OCI-LY7 (cell line): ENCODE measurements around the gene MINDY4. TPM values are rescaled to one million over a fixed set of nuclear protein-coding genes. Genes with fewer than 3 reads are reported as not detected.

Experiments
- BruUV-seq: library from RNA; stranded (reverse); fragments of 400-500 nt; replicated peaks from 2 replicates; lab custom pipeline; 2021; lab: Mats Ljungman, UMichigan
- CTCF ChIA-PET: fragments of 300-600 bp; sonication (Branson Sonifier 250); formaldehyde crosslinking; loops from one replicate; lab custom pipeline; 2022; ENCODE audit warnings: antibody characterized with exemption; ENCODE audit not compliant: unreplicated experiment; lab: Charles Lee
- POLR2A ChIA-PET: fragments of 300-600 bp; sonication (Branson Sonifier 250); formaldehyde crosslinking; loops from one replicate; lab custom pipeline; 2022; ENCODE audit warnings: antibody characterized with exemption; lab: Charles Lee
- DNase-seq: peaks from one replicate; pipeline ENCODE4 v3.0.0-alpha.2; 2015; ENCODE audit warnings: low spot score
- H2AFZ ChIP-seq: fragments of 200-600 bp; sonication (generic), shearing (Covaris generic); 2 replicates; pipeline ENCODE4 v1.6.1; 2014; ENCODE audit warnings: mild to moderate bottlenecking, antibody characterized with exemption, low read length, moderate library complexity
- H3K27ac ChIP-seq: fragments of 200-600 bp; sonication (generic); 2 replicates; pipeline ENCODE4 v1.5.1; 2014; ENCODE audit warnings: mixed run types, low read depth, mild to moderate bottlenecking, moderate library complexity, low read length, inconsistent platforms; ENCODE audit not compliant: poor library complexity, severe bottlenecking
- H3K36me3 ChIP-seq: fragments of 200-600 bp; sonication (generic); 2 replicates; pipeline ENCODE4 v1.6.1; 2014; ENCODE audit warnings: mild to moderate bottlenecking, antibody characterized with exemption, low read length, moderate library complexity, mixed read lengths; ENCODE audit not compliant: insufficient read depth
- H3K4me1 ChIP-seq: fragments of 200-600 bp; sonication (generic); 2 replicates; pipeline ENCODE4 v1.5.1; 2014; ENCODE audit warnings: mild to moderate bottlenecking, low read length; ENCODE audit not compliant: insufficient read depth, poor library complexity, severe bottlenecking
- H3K4me2 ChIP-seq: fragments of 200-600 bp; sonication (generic); 2 replicates; pipeline ENCODE4 v1.6.1; 2014; ENCODE audit warnings: mild to moderate bottlenecking, low read length
- H3K4me3 ChIP-seq: fragments of 200-600 bp; sonication (generic); 2 replicates; pipeline ENCODE4 v1.5.1; 2014; ENCODE audit warnings: mild to moderate bottlenecking, low read depth, low read length; ENCODE audit not compliant: poor library complexity, severe bottlenecking
- H3K79me2 ChIP-seq: fragments of 200-600 bp; sonication (generic); 2 replicates; pipeline ENCODE4 v1.6.1; 2016; ENCODE audit warnings: low read depth, mild to moderate bottlenecking, low read length, moderate library complexity, mixed read lengths; ENCODE audit not compliant: insufficient read depth
- H3K9me2 ChIP-seq: fragments of 200-600 bp; sonication (generic); 2 replicates; pipeline ENCODE4 v1.6.1; 2016; ENCODE audit warnings: mild to moderate bottlenecking, low read length, mixed read lengths; ENCODE audit not compliant: insufficient read depth
- H3K9me3 ChIP-seq: fragments of 200-600 bp; sonication (generic); 2 replicates; pipeline ENCODE4 v1.6.1; 2014; ENCODE audit warnings: mild to moderate bottlenecking, mixed run types, low read length, mixed read lengths
- H4K20me1 ChIP-seq: fragments of 200-600 bp; sonication (generic); 2 replicates; pipeline ENCODE4 v1.6.1; 2014; ENCODE audit warnings: mild to moderate bottlenecking, antibody characterized with exemption, low read length, moderate library complexity, mixed read lengths; ENCODE audit not compliant: insufficient read depth
- CTCF ChIP-seq: fragments of 200-600 bp; sonication (generic); conservative IDR thresholded peaks from 2 replicates; pipeline ENCODE4 v1.5.1; 2014; ENCODE audit warnings: mild to moderate bottlenecking, antibody characterized with exemption, low read length, moderate library complexity, mixed read lengths
- EZH2phosphoT487 ChIP-seq: fragments of 200-600 bp; sonication (generic); IDR thresholded peaks from 2 replicates; pipeline ENCODE4 v1.6.1; 2018; ENCODE audit warnings: low read depth, borderline replicate concordance, mild to moderate bottlenecking, mixed run types, antibody characterized with exemption, low read length, moderate library complexity, mixed read lengths
- intact Hi-C: fragments of 100-400 bp; cut with micrococcal nuclease; formaldehyde crosslinking; loops from one replicate; pipeline ENCODE4 v1.10.0; 2022; ENCODE audit not compliant: unreplicated experiment
- total RNA-seq, 2 experiments: library from RNA; depleted of rRNA in 1 of 2; stranded (reverse); fragments of >200 nt in 1 of 2; shearing (Covaris generic) in 1 of 2; gene quantifications; 2 replicates each; pipeline ENCODE4 v1.2.3, GENCODE V29; 2014 to 2022

Gene MINDY4
- total RNA-seq, 2 experiments from 2014 or later: 0.86 TPM; not detected in 1

DNA sequence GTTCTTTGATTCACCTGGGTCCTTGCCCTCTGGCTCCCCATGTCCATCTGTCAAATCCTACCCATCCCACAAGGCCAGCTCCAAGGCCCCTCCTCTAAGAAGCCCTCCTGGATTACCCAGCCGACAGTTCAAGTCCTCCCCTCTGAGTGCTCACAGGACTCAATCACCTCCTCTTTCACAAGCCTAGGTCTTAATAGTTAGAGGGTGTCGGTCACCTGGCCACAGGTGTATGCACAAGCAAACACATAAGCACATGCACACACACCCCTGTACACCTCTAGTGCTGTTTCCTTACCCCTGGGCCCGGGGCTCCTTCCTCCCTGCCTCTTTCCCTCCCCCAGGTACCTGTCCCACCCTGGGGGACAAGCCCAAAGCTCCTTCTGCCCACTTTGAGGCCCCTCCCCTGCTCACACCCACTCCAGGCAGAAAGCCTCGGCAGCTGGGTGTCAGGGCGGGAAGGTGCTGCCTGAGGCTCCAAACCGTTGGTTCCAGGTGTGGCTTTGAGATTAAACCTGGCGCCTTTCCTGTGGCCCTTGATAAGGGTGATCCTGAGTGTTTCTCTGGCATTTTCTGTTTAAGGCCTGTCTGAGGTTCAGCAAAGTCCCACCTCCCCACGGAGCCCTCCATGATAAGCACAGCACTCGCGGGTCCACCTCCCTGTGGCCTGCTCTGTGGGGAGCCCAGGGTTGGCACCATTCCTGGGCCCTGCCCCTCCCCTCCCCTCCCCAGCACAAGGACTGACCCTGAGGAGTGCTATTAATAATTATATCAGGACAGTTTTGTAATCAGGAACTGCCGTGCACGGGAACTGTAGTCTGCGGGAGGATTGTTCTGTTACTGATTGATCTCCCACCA lies 125.8 kb downstream of the MINDY4 start:
- no peaks in the 10 kb centered on the region for H3K9me3 ChIP-seq
- H3K4me2 ChIP-seq: no peak overlapping the region
- no TSS peak for BruUV-seq
- H3K36me3 ChIP-seq: no peaks in the 10 kb centered on the region
- no peak overlapping the region for H3K27ac ChIP-seq
- no peak for DNase-seq
- no peak overlapping the region for H3K4me3 ChIP-seq
- no peak overlapping the region for H2AFZ ChIP-seq
- no peaks in the 10 kb centered on the region for H3K4me1 ChIP-seq
- ChIA-PET POLR2A (no interaction called here), CTCF (no interaction called here)
- no peaks in the 10 kb centered on the region for H3K9me2 ChIP-seq
- intact Hi-C loops: no loop called here
- no peaks in the 10 kb centered on the region for H3K79me2 ChIP-seq
- H4K20me1 ChIP-seq: no peaks in the 10 kb centered on the region
- TF ChIP-seq CTCF (no peak), EZH2phosphoT487 (no peak)

- Histone ChIP-seq H3K79me2 (no peaks in the 10 kb centered on the region), H3K27ac (no peak overlapping the region), H3K9me3 (no peaks in the 10 kb centered on the region), H3K36me3 (no peaks in the 10 kb centered on the region), H4K20me1 (no peaks in the 10 kb centered on the region), H3K4me3 (no peak overlapping the region), H2AFZ (no peak overlapping the region), H3K4me2 (no peak overlapping the region), H3K4me1 (no peaks in the 10 kb centered on the region), H3K9me2 (no peaks in the 10 kb centered on the region)
- CTCF ChIA-PET: no interaction called here
- intact Hi-C loops: no loop called here
- BruUV-seq: no TSS peak
- POLR2A ChIA-PET: interaction anchor here (0.6 to 1.4 kb wide), 2 partner anchors 10 to 46 kb away, joined by 4 to 7 read pairs; no protein-coding TSS in a partner anchor
- TF ChIP-seq EZH2phosphoT487 (no peak), CTCF (no peak)
- DNase-seq: no peak
These were observed 126.6 kb downstream of the MINDY4 start for GRCh38 chr7:30897770-30898169.

GRCh38 chr7:30898411-30898810 lies 127.2 kb downstream of the MINDY4 start:
- CTCF ChIA-PET: no interaction called here
- POLR2A ChIA-PET: interaction anchor here (0.6 to 1.4 kb wide), 2 partner anchors 11 to 47 kb away, joined by 4 to 7 read pairs; no protein-coding TSS in a partner anchor

More at GRCh38 chr7:30898411-30898810, 127.2 kb downstream of the MINDY4 start:
- H3K36me3 ChIP-seq: no peaks in the 10 kb centered on the region
- intact Hi-C loops: no loop called here
- BruUV-seq: no TSS peak
- H3K9me3 ChIP-seq: no peaks in the 10 kb centered on the region
- no peak for DNase-seq
- no peak overlapping the region for H3K4me3 ChIP-seq
- H3K79me2 ChIP-seq: no peaks in the 10 kb centered on the region
- H3K27ac ChIP-seq: no peak overlapping the region
- H4K20me1 ChIP-seq: no peaks in the 10 kb centered on the region
- H2AFZ ChIP-seq: no peak overlapping the region
- TF ChIP-seq CTCF: no peak
- TF ChIP-seq EZH2phosphoT487: no peak
- H3K9me2 ChIP-seq: no peaks in the 10 kb centered on the region
- H3K4me1 ChIP-seq: no peaks in the 10 kb centered on the region
- no peak overlapping the region for H3K4me2 ChIP-seq
